Skeletal muscle tissue (tissue), 4 donors: ENCODE measurements around the gene AGXT. TPM values are rescaled to one million over a fixed set of nuclear protein-coding genes. Genes with fewer than 3 reads are reported as not detected.
A peak's percentile ranks its signal among the peaks of the same experiment; 100 is the strongest.

Source experiments
- H3K27ac ChIP-seq: one replicate; pipeline ENCODE4 v1.7.0; 2013; ENCODE audit warnings: mild to moderate bottlenecking, low read depth, low read length, inconsistent platforms
- H3K27me3 ChIP-seq, 3 donors: one replicate each; pipeline ENCODE4 v1.7.0; 2013; ENCODE audit warnings: low read length in 3 of 3; ENCODE audit not compliant: control insufficient read depth in 3 of 3, insufficient read depth in 3 of 3
- H3K36me3 ChIP-seq, 3 donors: one replicate each; pipeline ENCODE4 v1.7.0; 2013; ENCODE audit warnings: low read length in 3 of 3; ENCODE audit not compliant: control insufficient read depth in 3 of 3, insufficient read depth in 3 of 3
- H3K4me1 ChIP-seq, 3 donors: one replicate each; pipeline ENCODE4 v1.7.0; 2013; ENCODE audit warnings: low read length in 3 of 3, mild to moderate bottlenecking in 3 of 3; ENCODE audit not compliant: control insufficient read depth in 3 of 3, insufficient read depth in 3 of 3
- H3K4me3 ChIP-seq, 3 donors: one replicate each; pipeline ENCODE4 v1.7.0; 2013; ENCODE audit warnings: low read length in 3 of 3
- H3K9ac ChIP-seq, 3 donors: one replicate each; pipeline ENCODE4 v1.7.0; 2013; ENCODE audit warnings: low read length in 3 of 3, mild to moderate bottlenecking in 3 of 3, moderate library complexity in 2 of 3, low read depth in 1 of 3
- H3K9me3 ChIP-seq, 3 donors: one replicate each; pipeline ENCODE4 v1.7.0; 2013; ENCODE audit warnings: low read length in 3 of 3; ENCODE audit not compliant: control insufficient read depth in 3 of 3
- total RNA-seq: library from RNA; depleted of rRNA; stranded (reverse); fragments of >200 nt; gene quantifications from one replicate; pipeline ENCODE4 v1.2.3, GENCODE V29; 2014
- donor health status: Osteomylitis.

Gene AGXT
- total RNA-seq, 1 donor from 2014 or later, result not detected

- H3K27ac ChIP-seq, result no peak overlapping the region
- H3K4me3 ChIP-seq, result peak overlapping the region; percentile 52 to 63 (median 54)
- H3K9me3 ChIP-seq, result no peaks in the 10 kb centered on the region
- peak overlapping the region in 1 of 3 donors; percentile 17 for H3K9ac ChIP-seq
- no peaks in the 10 kb centered on the region for H3K36me3 ChIP-seq
- peaks cover 28 to 34% (median 30%) of the 10 kb centered on the region in 3 donors for H3K27me3 ChIP-seq
- peaks cover 3 to 10% (median 6%) of the 10 kb centered on the region in 3 donors for H3K4me1 ChIP-seq
Measured at GRCh38 chr2:240831594-240832204, 36.9 kb upstream of the AGXT start.

- Histone ChIP-seq H3K9me3 (no peaks in the 10 kb centered on the region), H3K27ac (no peak overlapping the region), H3K36me3 (no peaks in the 10 kb centered on the region), H3K27me3 (peaks cover 23 to 31% (median 29%) of the 10 kb centered on the region in 3 donors), H3K4me1 (peaks cover 9 to 16% (median 10%) of the 10 kb centered on the region in 3 donors), H3K4me3 (peak overlapping the region; percentile 52 to 63 (median 54)), H3K9ac (peak overlapping the region in 1 of 3 donors; percentile 17)
Measured at GRCh38 chr2:240832205-240832727, 36.4 kb upstream of the AGXT start.

- Histone ChIP-seq H3K4me1 (peaks cover 9 to 18% (median 10%) of the 10 kb centered on the region in 3 donors), H3K9me3 (no peaks in the 10 kb centered on the region), H3K36me3 (no peaks in the 10 kb centered on the region), H3K27me3 (peaks cover 18 to 29% (median 29%) of the 10 kb centered on the region in 3 donors), H3K9ac (no peak overlapping the region), H3K27ac (no peak overlapping the region), H3K4me3 (no peak overlapping the region)
Measured at GRCh38 chr2:240832921-240833494, 35.6 kb upstream of the AGXT start.

- no peak overlapping the region for H3K4me3 ChIP-seq
- H3K27me3 ChIP-seq, result peaks cover 12 to 26% (median 23%) of the 10 kb centered on the region in 3 donors
- peaks cover 9 to 18% (median 10%) of the 10 kb centered on the region in 3 donors for H3K4me1 ChIP-seq
- H3K27ac ChIP-seq, result no peak overlapping the region
- no peak overlapping the region for H3K9ac ChIP-seq
- no peaks in the 10 kb centered on the region for H3K9me3 ChIP-seq
- no peaks in the 10 kb centered on the region for H3K36me3 ChIP-seq
Measured at GRCh38 chr2:240833724-240834285, 34.8 kb upstream of the AGXT start.

- Histone ChIP-seq H3K9me3 (no peaks in the 10 kb centered on the region), H3K27ac (no peak overlapping the region), H3K27me3 (peaks cover 11 to 31% (median 19%) of the 10 kb centered on the region in 3 donors), H3K9ac (no peak overlapping the region), H3K4me3 (no peak overlapping the region), H3K4me1 (peaks cover 9 to 18% (median 10%) of the 10 kb centered on the region in 3 donors), H3K36me3 (no peaks in the 10 kb centered on the region)
Measured at GRCh38 chr2:240834377-240834975, 34.1 kb upstream of the AGXT start.

- Histone ChIP-seq H3K27ac (no peak overlapping the region), H3K4me3 (no peak overlapping the region), H3K4me1 (peaks cover 9 to 18% (median 10%) of the 10 kb centered on the region in 3 donors), H3K36me3 (no peaks in the 10 kb centered on the region), H3K9me3 (no peaks in the 10 kb centered on the region), H3K9ac (no peak overlapping the region), H3K27me3 (peaks cover 14 to 27% (median 15%) of the 10 kb centered on the region in 3 donors)
Measured at GRCh38 chr2:240835528-240835927, 33.1 kb upstream of the AGXT start.

GRCh38 chr2:240836781-240837467, 31.7 kb upstream of the AGXT start:
- Histone ChIP-seq H3K27ac (no peak overlapping the region), H3K36me3 (no peaks in the 10 kb centered on the region), H3K27me3 (peaks cover 9 to 31% (median 27%) of the 10 kb centered on the region in 3 donors), H3K4me1 (peaks cover 4 to 13% (median 5%) of the 10 kb centered on the region in 3 donors), H3K4me3 (no peak overlapping the region), H3K9ac (peak overlapping the region in 1 of 3 donors; percentile 1), H3K9me3 (no peaks in the 10 kb centered on the region)

- H3K9me3 ChIP-seq, result no peaks in the 10 kb centered on the region
- no peak overlapping the region for H3K4me3 ChIP-seq
- H3K9ac ChIP-seq, result no peak overlapping the region
- no peak overlapping the region for H3K27ac ChIP-seq
- H3K36me3 ChIP-seq, result no peaks in the 10 kb centered on the region
- peaks cover 9 to 35% (median 27%) of the 10 kb centered on the region in 3 donors for H3K27me3 ChIP-seq
- H3K4me1 ChIP-seq, result peaks cover 4 to 13% (median 5%) of the 10 kb centered on the region in 3 donors
Measured at GRCh38 chr2:240837621-240838020, 31.0 kb upstream of the AGXT start.
